Osteoblast (primary cell): ENCODE measurements around the gene DLST. TPM values are rescaled to one million over a fixed set of nuclear protein-coding genes. Genes with fewer than 3 reads are reported as not detected.

Source experiments
- DNase-seq: peaks from one replicate; pipeline ENCODE4 v3.0.0; 2011; ENCODE audit warnings: low spot score, mixed read lengths; ENCODE audit not compliant: insufficient read length; ENCODE audit errors: missing footprints
- H2AFZ ChIP-seq: 2 replicates; pipeline ENCODE4 v1.6.0; 2011; ENCODE audit warnings: mild to moderate bottlenecking, low read length
- H3K27ac ChIP-seq: 2 replicates; pipeline ENCODE4 v1.5.1; 2011; ENCODE audit warnings: mild to moderate bottlenecking, low read depth, low read length, moderate library complexity
- H3K27me3 ChIP-seq: 2 replicates; pipeline ENCODE4 v1.6.0; 2012; ENCODE audit warnings: mild to moderate bottlenecking, control low read depth, inconsistent platforms, low read length, moderate library complexity; ENCODE audit not compliant: insufficient read depth
- H3K36me3 ChIP-seq: 2 replicates; pipeline ENCODE4 v1.5.1; 2011; ENCODE audit warnings: mild to moderate bottlenecking, low read length, control low read depth, moderate library complexity; ENCODE audit not compliant: insufficient read depth
- H3K4me1 ChIP-seq: 2 replicates; pipeline ENCODE4 v1.5.1; 2011; ENCODE audit warnings: mild to moderate bottlenecking, low read length, control low read depth, moderate library complexity; ENCODE audit not compliant: insufficient read depth
- H3K4me2 ChIP-seq: 2 replicates; pipeline ENCODE4 v1.6.0; 2011; ENCODE audit warnings: mild to moderate bottlenecking, low read length; ENCODE audit not compliant: insufficient read depth
- H3K4me3 ChIP-seq: fragments of 200-600 bp; sonication (generic); 3 replicates; pipeline ENCODE4 v1.5.1; 2012; ENCODE audit warnings: mild to moderate bottlenecking, low read length, inconsistent platforms; ENCODE audit not compliant: insufficient read depth
- H3K79me2 ChIP-seq: 2 replicates; pipeline ENCODE4 v1.6.0; 2012; ENCODE audit warnings: mild to moderate bottlenecking, low read length, control low read depth, inconsistent platforms; ENCODE audit not compliant: insufficient read depth
- H3K9me3 ChIP-seq: 2 replicates; pipeline ENCODE4 v1.5.1; 2011; ENCODE audit warnings: low read depth, low read length, control low read depth
- H4K20me1 ChIP-seq: 2 replicates; pipeline ENCODE4 v1.6.0; 2012; ENCODE audit warnings: mild to moderate bottlenecking, low read length, control low read depth; ENCODE audit not compliant: insufficient read depth
- total RNA-seq: library from RNA; depleted of rRNA; stranded (reverse); fragments of >200 nt; gene quantifications from 2 replicates; pipeline ENCODE4 v1.2.3, GENCODE V29; 2012
- TF ChIP-seq, protein P1 (sequence below): IDR thresholded peaks from 2 replicates; pipeline ENCODE4 v1.5.1; 2011; ENCODE audit warnings: mild to moderate bottlenecking, low read depth, low read length, moderate library complexity; ENCODE audit errors: extremely low read depth

The DLST gene
- total RNA-seq, 1 donor, result 69.8 TPM

DNA sequence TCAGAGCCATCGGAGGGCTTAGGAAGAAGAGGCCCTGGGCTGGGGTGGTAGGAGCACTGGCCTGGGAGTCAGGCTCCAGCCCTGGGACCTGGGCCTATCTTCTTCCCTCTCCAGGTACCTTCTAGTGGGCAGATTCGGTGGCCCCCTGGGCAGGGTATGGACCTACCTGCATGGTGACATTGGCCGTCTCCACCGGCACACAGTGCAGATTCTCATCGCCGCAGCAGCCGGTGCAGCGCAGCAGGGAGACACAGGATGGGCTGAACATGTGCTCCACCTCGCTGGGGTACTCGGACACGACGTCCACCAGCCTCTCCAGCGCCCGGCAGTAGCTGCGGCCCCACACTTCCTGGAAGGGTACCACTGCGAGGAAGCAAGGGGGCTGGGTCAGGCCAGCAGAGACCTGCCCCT, 67.5 kb downstream of the DLST start:
- Histone ChIP-seq H3K4me2 (no peak overlapping the region), H3K9me3 (no peaks in the 10 kb centered on the region), H2AFZ (no peak overlapping the region), H3K27ac (no peak overlapping the region), H4K20me1 (no peaks in the 10 kb centered on the region), H3K4me3 (no peak overlapping the region), H3K79me2 (no peaks in the 10 kb centered on the region), H3K4me1 (peaks cover 8% of the 10 kb centered on the region), H3K36me3 (peaks cover 2% of the 10 kb centered on the region), H3K27me3 (no peaks in the 10 kb centered on the region)
- peak; percentile 77 for DNase-seq
- TF ChIP-seq, protein P1, sequence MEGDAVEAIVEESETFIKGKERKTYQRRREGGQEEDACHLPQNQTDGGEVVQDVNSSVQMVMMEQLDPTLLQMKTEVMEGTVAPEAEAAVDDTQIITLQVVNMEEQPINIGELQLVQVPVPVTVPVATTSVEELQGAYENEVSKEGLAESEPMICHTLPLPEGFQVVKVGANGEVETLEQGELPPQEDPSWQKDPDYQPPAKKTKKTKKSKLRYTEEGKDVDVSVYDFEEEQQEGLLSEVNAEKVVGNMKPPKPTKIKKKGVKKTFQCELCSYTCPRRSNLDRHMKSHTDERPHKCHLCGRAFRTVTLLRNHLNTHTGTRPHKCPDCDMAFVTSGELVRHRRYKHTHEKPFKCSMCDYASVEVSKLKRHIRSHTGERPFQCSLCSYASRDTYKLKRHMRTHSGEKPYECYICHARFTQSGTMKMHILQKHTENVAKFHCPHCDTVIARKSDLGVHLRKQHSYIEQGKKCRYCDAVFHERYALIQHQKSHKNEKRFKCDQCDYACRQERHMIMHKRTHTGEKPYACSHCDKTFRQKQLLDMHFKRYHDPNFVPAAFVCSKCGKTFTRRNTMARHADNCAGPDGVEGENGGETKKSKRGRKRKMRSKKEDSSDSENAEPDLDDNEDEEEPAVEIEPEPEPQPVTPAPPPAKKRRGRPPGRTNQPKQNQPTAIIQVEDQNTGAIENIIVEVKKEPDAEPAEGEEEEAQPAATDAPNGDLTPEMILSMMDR, result no peak

DNA sequence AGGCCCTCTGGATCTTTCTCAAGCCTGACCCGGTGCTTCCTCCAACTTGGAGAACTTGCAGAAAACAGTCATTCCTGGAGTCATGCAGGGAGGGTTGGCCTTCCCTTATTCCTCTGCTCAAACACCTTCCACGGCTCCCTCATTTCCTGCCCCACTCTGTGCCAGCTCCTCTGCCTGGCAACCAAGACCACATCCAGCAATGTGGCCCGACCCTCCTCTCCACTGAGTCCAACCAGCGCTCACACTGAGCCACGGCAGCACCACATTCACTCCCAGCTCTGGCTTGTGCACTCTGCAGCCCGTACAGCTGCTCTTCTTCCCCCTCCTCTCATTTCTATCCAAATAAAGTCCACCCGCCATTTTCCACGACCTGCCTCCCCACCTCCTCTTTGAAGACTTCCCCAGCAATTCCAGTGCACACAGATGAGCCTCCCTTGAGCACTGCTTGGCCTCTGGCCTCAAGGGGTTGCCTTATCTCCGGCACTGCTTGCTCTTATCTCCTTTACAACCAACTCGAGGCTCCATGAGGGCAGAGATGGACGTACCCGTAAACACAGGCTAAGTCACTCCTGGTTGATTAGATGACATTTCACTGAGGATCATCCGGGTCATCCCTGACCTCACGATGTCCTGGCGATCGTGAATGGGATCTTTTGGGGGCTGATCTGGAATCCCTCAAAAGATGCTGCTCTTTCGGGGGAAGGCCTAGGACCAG, 68.3 kb downstream of the DLST start:
- H3K4me3 ChIP-seq, result no peak overlapping the region
- no peaks in the 10 kb centered on the region for H4K20me1 ChIP-seq
- TF ChIP-seq, protein P1, result no peak
- no peaks in the 10 kb centered on the region for H3K79me2 ChIP-seq
- H3K36me3 ChIP-seq, result no peaks in the 10 kb centered on the region
- DNase-seq, result no peak
- H2AFZ ChIP-seq, result no peak overlapping the region
- H3K27me3 ChIP-seq, result no peaks in the 10 kb centered on the region
- no peak overlapping the region for H3K4me2 ChIP-seq
- H3K27ac ChIP-seq, result no peak overlapping the region
- no peaks in the 10 kb centered on the region for H3K9me3 ChIP-seq
- H3K4me1 ChIP-seq, result peaks cover 17% of the 10 kb centered on the region

DNA sequence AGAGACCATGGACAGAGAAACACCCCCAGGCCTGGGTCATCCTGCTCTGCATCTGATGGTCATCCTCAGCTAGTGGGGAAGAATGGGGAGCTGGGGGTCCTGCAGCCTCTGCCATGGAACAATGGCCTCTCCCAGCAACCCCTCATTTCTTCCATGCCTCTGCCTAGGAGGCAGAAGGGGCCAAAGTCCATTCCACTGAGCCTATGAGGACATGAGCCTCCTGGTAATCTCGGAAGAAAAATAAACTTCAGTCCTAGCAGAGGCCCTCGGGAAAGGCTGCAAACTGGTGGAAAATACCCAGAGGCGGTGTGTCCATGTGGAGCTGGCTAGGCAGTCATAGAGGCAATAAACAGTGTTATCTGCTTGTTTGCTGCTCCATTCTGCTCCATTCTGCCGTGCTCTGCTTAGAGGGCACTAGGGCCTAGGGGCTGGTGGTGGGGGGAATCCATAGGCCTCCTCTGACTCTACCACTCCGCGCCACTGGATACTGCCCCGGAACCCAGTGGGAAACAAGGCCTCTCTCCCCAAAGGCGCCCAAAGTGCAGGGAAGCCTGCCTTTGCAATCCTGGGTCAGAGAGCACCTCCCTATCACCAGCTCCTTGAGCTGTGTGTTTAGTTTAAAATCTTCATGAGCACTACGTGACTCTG, 69.2 kb downstream of the DLST start:
- Histone ChIP-seq H4K20me1 (no peaks in the 10 kb centered on the region), H3K27ac (no peak overlapping the region), H3K27me3 (no peaks in the 10 kb centered on the region), H3K9me3 (no peaks in the 10 kb centered on the region), H3K4me2 (no peak overlapping the region), H3K4me3 (no peak overlapping the region), H3K4me1 (peaks cover 19% of the 10 kb centered on the region), H3K36me3 (no peaks in the 10 kb centered on the region), H2AFZ (no peak overlapping the region), H3K79me2 (no peaks in the 10 kb centered on the region)
- DNase-seq, result no peak
- TF ChIP-seq, protein P1, result no peak

DNA sequence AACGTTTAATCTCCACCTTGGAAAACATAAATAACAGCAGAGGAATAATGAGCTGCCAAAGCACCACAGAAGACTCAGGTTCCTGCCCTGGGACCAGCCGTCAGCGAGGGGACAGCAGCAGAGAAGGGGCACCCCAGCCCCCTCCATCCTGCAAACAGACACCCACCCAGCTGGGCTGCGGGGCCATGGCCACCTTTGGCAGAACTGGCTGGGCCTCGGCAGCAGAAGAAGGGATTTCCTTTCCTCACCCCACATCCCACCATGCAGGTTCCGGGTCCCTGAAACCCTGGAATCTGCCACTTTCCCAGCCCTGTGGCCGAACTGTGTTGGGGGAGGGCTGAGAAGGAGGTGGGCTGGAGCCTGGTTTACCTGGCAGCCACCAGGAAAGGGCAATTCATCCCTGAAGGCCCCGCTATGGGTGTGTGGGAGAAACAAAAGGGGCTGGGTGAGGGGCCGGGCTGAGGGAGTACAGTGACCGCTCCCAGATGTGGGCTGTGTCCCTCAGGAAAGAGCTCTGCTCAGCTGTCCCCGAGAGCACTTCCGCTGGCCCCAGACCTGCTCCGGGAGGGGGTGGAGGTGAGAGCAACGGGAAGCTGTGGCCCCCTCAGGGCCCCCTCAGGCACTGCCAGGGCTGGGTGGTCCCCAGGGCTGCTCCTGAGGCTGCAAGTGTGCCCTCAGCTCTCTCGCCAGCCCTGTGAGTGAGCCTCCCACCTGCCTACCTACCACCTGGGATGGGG, 69.9 kb downstream of the DLST start:
- no peaks in the 10 kb centered on the region for H3K27me3 ChIP-seq
- H3K4me2 ChIP-seq, result no peak overlapping the region
- H3K27ac ChIP-seq, result no peak overlapping the region
- H3K4me3 ChIP-seq, result no peak overlapping the region
- H2AFZ ChIP-seq, result no peak overlapping the region
- H3K9me3 ChIP-seq, result no peaks in the 10 kb centered on the region
- H3K79me2 ChIP-seq, result no peaks in the 10 kb centered on the region
- peaks cover 19% of the 10 kb centered on the region for H3K4me1 ChIP-seq
- no peaks in the 10 kb centered on the region for H3K36me3 ChIP-seq
- TF ChIP-seq, protein P1, result no peak
- no peaks in the 10 kb centered on the region for H4K20me1 ChIP-seq
- DNase-seq, result no peak
